ENCODE results near the gene PPP1R9B. TPM values are rescaled to one million over a fixed set of nuclear protein-coding genes. Genes with fewer than 3 reads are reported as not detected.

Gene PPP1R9B
- total RNA-seq, 1 experiment from 2014 or later: 21.7 TPM

DNA sequence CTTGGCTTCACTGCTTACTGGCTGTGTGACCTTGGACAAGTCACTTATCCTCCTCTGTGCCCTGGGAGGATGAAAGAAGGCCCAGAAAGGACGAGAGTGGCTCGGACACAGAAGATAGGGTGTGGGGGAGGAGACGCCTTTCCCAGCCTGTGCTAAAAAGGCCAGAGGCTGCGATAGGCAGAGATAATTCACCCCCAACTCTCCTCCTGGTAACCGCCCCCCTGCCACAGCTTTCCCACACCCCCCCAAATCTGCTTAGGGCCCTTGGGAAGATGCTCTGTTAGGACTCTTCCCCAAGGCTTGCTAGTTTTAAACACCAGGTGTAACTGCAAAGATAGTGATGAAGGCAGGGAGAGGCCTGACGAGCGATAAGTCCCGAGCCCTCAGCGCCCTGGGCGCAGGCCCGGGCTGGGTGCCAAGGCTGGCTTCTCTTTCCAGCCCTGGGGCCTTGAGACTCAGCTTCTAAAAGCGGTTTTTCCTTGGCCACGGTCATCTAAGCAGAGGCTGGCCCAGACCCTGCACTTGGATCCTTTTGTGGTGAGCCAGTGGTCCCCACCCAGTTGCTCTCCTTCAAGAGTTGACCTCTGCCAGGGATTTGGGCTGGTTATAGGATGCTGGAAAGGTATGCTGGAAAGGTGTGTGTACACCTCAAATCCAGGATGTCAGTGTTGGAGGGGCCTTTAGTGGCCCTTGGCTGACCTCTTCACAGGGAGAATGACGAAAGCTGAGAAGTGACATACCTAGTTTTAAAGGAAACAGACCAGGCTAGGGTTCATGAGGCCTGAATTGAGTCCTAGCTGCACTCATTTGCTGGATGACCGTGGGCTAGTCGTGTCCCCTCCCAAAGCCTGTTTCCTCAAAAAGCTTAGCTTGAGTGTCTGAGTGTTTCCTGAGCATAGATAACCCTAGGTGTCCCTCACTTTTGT is 3.4 kb upstream of the PPP1R9B start:
- Mint-ChIP-seq H3K27me3 (ENCODE audit: low read depth) (peaks cover 11% of the 10 kb centered on the region), H3K9me3 (no peaks in the 10 kb centered on the region), H3K4me3 (no peak overlapping the region), H3K36me3 (no peaks in the 10 kb centered on the region), H3K27ac (no peak overlapping the region), H3K4me1 (peaks cover 18% of the 10 kb centered on the region)
- ATAC-seq (no peak), DNase-seq (ENCODE audit: low spot score) (no peak)
- ChIA-PET POLR2A (no interaction called here), CTCF (no interaction called here)
- no peak for TF ChIP-seq ZNF232 (CRISPR knock-in tag; IDR thresholded peaks at IDR 0.05)
- TF ChIP-seq TP53 (CRISPR knock-in tag; IDR thresholded peaks at IDR 0.05): no peak
- TF ChIP-seq, protein P1, sequence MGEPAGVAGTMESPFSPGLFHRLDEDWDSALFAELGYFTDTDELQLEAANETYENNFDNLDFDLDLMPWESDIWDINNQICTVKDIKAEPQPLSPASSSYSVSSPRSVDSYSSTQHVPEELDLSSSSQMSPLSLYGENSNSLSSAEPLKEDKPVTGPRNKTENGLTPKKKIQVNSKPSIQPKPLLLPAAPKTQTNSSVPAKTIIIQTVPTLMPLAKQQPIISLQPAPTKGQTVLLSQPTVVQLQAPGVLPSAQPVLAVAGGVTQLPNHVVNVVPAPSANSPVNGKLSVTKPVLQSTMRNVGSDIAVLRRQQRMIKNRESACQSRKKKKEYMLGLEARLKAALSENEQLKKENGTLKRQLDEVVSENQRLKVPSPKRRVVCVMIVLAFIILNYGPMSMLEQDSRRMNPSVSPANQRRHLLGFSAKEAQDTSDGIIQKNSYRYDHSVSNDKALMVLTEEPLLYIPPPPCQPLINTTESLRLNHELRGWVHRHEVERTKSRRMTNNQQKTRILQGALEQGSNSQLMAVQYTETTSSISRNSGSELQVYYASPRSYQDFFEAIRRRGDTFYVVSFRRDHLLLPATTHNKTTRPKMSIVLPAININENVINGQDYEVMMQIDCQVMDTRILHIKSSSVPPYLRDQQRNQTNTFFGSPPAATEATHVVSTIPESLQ (CRISPR knock-in tag; IDR thresholded peaks at IDR 0.05): no peak
- no peak for TF ChIP-seq ZNF416 (CRISPR knock-in tag; IDR thresholded peaks at IDR 0.05)
- TF ChIP-seq, protein P2, sequence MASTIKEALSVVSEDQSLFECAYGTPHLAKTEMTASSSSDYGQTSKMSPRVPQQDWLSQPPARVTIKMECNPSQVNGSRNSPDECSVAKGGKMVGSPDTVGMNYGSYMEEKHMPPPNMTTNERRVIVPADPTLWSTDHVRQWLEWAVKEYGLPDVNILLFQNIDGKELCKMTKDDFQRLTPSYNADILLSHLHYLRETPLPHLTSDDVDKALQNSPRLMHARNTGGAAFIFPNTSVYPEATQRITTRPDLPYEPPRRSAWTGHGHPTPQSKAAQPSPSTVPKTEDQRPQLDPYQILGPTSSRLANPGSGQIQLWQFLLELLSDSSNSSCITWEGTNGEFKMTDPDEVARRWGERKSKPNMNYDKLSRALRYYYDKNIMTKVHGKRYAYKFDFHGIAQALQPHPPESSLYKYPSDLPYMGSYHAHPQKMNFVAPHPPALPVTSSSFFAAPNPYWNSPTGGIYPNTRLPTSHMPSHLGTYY (CRISPR knock-in tag; IDR thresholded peaks at IDR 0.05): no peak

DNA sequence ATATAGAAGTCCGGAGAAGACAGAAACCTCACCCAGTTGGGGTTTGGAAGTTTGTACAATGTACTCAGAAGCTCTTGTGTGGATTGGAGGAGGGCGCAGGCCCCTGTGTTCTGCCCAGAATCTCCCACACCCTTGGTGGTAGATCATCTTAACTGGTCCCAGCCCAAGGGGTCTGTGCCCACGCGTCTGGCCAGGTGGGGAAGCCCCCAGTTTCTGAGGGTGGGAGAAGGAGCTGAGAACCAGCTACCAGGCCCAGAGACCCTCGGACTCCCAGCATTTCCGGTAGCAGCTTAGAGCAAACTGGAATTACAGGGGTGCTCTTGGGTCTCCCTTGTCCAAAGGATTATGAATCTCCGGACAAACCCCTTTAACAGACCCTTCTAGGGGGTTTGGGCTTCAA is 2.3 kb upstream of the PPP1R9B start:
- ATAC-seq (no peak), DNase-seq (ENCODE audit: low spot score) (no peak)
- ChIA-PET CTCF (interaction anchor here (0.9 to 6.2 kb wide), 18 partner anchors 9 to 245 kb away, joined by 3 to 52 read pairs (median 10); partner anchors contain the start of genes LRRC59, PDK2, SAMD14 and SGCA), POLR2A (interaction anchor here (1.9 kb wide), 1 partner anchor 9 kb away, joined by 22 read pairs; no protein-coding TSS in a partner anchor)
- Mint-ChIP-seq H3K27me3 (ENCODE audit: low read depth) (peaks cover 17% of the 10 kb centered on the region), H3K9me3 (no peaks in the 10 kb centered on the region), H3K4me1 (peaks cover 25% of the 10 kb centered on the region), H3K36me3 (no peaks in the 10 kb centered on the region), H3K4me3 (peak overlapping the region; percentile 75), H3K27ac (no peak overlapping the region)
- TF ChIP-seq ELF4 (CRISPR knock-in tag; IDR thresholded peaks at IDR 0.05; ENCODE audit: low read depth): no peak
- TF ChIP-seq, protein P3, sequence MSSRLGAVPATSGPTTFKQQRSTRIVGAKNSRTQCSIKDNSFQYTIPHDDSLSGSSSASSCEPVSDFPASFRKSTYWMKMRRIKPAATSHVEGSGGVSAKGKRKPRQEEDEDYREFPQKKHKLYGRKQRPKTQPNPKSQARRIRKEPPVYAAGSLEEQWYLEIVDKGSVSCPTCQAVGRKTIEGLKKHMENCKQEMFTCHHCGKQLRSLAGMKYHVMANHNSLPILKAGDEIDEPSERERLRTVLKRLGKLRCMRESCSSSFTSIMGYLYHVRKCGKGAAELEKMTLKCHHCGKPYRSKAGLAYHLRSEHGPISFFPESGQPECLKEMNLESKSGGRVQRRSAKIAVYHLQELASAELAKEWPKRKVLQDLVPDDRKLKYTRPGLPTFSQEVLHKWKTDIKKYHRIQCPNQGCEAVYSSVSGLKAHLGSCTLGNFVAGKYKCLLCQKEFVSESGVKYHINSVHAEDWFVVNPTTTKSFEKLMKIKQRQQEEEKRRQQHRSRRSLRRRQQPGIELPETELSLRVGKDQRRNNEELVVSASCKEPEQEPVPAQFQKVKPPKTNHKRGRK (CRISPR knock-in tag; IDR thresholded peaks at IDR 0.05; ENCODE audit: borderline replicate concordance): no peak
- TF ChIP-seq ESRRA (CRISPR knock-in tag; IDR thresholded peaks at IDR 0.05; ENCODE audit: borderline replicate concordance): no peak
- TF ChIP-seq, protein P4, sequence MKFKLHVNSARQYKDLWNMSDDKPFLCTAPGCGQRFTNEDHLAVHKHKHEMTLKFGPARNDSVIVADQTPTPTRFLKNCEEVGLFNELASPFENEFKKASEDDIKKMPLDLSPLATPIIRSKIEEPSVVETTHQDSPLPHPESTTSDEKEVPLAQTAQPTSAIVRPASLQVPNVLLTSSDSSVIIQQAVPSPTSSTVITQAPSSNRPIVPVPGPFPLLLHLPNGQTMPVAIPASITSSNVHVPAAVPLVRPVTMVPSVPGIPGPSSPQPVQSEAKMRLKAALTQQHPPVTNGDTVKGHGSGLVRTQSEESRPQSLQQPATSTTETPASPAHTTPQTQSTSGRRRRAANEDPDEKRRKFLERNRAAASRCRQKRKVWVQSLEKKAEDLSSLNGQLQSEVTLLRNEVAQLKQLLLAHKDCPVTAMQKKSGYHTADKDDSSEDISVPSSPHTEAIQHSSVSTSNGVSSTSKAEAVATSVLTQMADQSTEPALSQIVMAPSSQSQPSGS (CRISPR knock-in tag; IDR thresholded peaks at IDR 0.05; ENCODE audit: borderline replicate concordance, low read depth): no peak
- no peak for TF ChIP-seq JAZF1 (CRISPR knock-in tag; IDR thresholded peaks at IDR 0.05)
- TF ChIP-seq ZNF121 (CRISPR knock-in tag; IDR thresholded peaks at IDR 0.05): no peak
- TF ChIP-seq CBFB (CRISPR knock-in tag; IDR thresholded peaks at IDR 0.05; ENCODE audit: low read depth): no peak
- TF ChIP-seq, protein P5, sequence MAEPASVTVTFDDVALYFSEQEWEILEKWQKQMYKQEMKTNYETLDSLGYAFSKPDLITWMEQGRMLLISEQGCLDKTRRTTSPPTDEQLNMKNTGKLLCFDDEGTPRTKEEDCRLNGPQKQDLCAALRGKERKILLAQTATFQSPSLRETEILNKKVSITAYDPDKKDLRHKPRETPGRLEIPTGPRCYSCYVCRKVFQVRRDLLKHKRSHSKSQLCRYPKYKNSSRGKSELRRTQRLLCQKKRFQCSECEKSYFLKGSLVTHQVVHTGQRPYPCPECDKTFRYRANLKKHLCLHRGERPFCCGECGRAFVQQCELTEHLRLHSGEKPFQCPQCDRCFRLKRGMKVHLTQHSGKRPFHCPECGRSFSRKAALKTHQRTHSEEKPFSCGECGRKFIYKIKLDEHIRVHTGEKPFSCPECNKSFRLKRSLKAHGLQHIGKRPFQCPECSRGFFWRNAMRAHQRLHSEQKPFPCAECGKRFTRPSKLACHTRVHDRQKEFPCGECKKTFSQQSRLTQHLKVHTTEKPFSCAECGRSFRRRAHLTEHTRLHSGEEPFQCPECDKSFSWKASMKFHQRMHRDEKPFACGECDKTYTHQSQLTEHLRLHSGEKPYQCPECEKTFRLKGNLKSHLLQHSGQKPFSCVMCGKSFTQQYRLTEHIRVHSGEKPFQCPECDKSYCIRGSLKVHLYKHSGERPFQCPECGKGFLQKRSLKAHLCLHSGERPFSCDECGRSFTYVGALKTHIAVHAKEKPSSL (CRISPR knock-in tag; conservative IDR thresholded peaks at IDR 0.05): no peak
- no peak for TF ChIP-seq ZNF232 (CRISPR knock-in tag; IDR thresholded peaks at IDR 0.05)
- TF ChIP-seq, protein P6, sequence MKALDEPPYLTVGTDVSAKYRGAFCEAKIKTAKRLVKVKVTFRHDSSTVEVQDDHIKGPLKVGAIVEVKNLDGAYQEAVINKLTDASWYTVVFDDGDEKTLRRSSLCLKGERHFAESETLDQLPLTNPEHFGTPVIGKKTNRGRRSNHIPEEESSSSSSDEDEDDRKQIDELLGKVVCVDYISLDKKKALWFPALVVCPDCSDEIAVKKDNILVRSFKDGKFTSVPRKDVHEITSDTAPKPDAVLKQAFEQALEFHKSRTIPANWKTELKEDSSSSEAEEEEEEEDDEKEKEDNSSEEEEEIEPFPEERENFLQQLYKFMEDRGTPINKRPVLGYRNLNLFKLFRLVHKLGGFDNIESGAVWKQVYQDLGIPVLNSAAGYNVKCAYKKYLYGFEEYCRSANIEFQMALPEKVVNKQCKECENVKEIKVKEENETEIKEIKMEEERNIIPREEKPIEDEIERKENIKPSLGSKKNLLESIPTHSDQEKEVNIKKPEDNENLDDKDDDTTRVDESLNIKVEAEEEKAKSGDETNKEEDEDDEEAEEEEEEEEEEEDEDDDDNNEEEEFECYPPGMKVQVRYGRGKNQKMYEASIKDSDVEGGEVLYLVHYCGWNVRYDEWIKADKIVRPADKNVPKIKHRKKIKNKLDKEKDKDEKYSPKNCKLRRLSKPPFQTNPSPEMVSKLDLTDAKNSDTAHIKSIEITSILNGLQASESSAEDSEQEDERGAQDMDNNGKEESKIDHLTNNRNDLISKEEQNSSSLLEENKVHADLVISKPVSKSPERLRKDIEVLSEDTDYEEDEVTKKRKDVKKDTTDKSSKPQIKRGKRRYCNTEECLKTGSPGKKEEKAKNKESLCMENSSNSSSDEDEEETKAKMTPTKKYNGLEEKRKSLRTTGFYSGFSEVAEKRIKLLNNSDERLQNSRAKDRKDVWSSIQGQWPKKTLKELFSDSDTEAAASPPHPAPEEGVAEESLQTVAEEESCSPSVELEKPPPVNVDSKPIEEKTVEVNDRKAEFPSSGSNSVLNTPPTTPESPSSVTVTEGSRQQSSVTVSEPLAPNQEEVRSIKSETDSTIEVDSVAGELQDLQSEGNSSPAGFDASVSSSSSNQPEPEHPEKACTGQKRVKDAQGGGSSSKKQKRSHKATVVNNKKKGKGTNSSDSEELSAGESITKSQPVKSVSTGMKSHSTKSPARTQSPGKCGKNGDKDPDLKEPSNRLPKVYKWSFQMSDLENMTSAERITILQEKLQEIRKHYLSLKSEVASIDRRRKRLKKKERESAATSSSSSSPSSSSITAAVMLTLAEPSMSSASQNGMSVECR (CRISPR knock-in tag; IDR thresholded peaks at IDR 0.05; ENCODE audit: borderline replicate concordance): no peak
- TF ChIP-seq, protein P7, sequence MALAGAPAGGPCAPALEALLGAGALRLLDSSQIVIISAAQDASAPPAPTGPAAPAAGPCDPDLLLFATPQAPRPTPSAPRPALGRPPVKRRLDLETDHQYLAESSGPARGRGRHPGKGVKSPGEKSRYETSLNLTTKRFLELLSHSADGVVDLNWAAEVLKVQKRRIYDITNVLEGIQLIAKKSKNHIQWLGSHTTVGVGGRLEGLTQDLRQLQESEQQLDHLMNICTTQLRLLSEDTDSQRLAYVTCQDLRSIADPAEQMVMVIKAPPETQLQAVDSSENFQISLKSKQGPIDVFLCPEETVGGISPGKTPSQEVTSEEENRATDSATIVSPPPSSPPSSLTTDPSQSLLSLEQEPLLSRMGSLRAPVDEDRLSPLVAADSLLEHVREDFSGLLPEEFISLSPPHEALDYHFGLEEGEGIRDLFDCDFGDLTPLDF (CRISPR knock-in tag; IDR thresholded peaks at IDR 0.05): no peak
- TF ChIP-seq, protein P8, sequence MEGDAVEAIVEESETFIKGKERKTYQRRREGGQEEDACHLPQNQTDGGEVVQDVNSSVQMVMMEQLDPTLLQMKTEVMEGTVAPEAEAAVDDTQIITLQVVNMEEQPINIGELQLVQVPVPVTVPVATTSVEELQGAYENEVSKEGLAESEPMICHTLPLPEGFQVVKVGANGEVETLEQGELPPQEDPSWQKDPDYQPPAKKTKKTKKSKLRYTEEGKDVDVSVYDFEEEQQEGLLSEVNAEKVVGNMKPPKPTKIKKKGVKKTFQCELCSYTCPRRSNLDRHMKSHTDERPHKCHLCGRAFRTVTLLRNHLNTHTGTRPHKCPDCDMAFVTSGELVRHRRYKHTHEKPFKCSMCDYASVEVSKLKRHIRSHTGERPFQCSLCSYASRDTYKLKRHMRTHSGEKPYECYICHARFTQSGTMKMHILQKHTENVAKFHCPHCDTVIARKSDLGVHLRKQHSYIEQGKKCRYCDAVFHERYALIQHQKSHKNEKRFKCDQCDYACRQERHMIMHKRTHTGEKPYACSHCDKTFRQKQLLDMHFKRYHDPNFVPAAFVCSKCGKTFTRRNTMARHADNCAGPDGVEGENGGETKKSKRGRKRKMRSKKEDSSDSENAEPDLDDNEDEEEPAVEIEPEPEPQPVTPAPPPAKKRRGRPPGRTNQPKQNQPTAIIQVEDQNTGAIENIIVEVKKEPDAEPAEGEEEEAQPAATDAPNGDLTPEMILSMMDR (IDR thresholded peaks at IDR 0.05): no peak

Data from WTC11 (cell line).